GM19328 (cell line): ENCODE results near the gene NFX1.
"Not testable (repeated sequence)": the region's sequence is repeated elsewhere in the genome, so short reads cannot be mapped to it uniquely, and the experiment has no call there.

Experiments used
- ATAC-seq: cut with Tn5 transposase; IDR thresholded peaks from one replicate; pipeline ENCODE4 v1.9.1; 2021; ENCODE audit warnings: mild to moderate bottlenecking, moderate library complexity; ENCODE audit not compliant: unreplicated experiment

The NFX1 gene

DNA sequence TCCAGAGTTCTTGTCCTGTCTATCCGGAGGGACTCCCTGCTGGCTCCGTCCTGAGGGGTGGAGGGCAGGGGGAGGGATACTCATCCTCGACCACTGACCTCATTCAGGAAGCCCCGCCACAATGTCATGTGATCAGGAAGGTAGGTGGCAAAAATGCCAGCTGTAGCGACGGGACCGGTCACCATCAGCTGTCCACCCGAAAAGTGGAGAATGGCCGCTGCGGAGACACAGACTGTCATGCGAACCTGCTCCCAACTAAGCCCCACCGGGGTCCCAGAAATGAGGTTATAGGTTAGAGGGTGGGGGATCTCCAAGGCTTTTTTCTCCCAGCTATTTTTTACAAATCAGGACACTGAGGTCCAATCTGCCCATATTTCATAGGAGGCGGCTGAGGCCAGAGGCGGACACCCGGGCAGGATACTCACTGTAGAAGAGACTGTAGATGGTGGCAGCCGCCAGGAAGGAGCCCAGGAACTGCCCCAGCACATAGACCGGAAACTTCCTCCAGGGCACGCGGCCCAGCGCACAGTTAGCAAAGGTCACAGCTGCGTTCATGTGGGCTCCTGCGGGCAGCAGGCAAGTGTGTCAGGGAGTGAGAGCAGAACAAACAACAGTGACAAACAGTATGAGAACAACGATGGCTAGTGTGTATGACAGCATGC, 95.8 kb downstream of the NFX1 start:
- not testable (repeated sequence) for ATAC-seq

DNA sequence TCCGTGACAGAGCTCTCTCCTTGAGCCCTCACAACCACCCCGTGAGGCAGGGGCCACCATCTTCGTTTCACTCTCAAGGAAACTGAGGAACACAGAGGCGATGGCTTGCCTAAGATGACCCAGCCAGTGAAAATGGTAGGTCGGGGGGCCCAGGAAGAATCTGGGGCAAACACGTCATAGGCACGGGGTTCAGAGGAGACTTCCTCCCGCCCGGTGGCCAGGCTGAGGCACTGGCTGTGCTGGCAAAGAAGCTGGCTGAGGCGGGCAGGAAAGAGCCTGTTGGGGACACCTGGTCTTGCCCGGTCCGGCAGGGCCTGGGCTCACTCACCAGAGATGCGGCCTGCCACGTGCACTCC, 96.3 kb downstream of the NFX1 start:
- not testable (repeated sequence) for ATAC-seq

DNA sequence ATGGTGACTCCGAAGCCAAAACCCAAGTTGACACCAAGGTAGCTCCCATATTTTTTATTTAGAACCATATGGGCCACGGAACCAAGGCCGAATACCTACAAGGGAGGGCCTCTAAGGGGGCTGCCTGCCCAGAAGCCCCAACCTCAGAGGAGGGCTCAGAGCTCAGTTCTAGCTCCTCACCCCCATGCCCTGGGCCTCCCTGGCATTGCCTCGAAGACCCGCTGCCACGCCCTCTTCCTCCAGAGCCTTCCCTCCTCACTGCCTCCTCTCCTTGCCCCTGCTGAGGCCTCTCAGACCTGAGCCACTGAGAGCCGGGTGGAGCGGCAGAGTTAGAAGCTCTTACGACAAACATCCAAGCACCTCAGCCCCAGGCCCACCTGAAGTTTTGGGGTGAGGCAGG, 96.7 kb downstream of the NFX1 start:
- not testable (repeated sequence) for ATAC-seq

DNA sequence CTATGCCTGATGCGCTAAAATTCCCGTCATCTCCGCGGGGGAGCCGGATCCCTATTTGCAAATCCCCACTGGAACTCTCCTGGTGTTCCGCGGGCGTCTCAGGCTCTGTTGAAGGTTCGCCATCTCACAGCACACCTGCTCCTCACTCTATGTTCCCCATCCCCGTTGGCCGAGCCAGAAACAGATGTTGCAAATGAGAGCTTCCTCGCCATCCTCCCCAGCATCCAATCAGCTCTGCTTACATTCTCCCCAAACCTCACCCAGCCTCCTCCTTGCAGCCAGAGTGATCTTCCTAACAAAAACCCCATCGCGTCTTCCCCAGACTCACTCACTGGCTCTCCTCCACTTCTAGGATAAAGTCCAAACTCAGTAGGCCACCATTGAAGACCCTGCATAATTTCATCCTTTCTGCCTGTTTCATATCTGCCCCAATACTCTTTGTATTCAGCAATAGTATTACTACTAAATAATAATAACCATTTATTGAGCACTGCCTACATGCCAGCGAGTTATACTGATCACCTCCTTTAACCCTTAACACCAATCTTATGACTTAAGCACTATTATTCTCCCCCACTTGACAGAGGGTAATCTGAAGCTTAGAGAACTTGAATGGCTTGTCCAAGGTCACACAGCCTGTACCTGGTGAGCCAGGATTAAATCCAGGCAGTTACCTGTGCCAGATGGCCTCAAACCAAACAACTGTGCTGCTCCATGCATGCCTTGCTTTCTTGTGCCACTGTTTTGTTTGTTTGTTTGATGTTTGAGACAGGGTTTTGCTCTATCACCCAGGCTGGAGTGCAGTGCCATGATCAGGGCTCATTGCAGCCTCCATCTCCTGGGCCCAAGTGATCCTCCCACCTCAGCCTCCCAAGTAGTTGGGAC, 98.0 kb downstream of the NFX1 start:
- no peak for ATAC-seq

DNA sequence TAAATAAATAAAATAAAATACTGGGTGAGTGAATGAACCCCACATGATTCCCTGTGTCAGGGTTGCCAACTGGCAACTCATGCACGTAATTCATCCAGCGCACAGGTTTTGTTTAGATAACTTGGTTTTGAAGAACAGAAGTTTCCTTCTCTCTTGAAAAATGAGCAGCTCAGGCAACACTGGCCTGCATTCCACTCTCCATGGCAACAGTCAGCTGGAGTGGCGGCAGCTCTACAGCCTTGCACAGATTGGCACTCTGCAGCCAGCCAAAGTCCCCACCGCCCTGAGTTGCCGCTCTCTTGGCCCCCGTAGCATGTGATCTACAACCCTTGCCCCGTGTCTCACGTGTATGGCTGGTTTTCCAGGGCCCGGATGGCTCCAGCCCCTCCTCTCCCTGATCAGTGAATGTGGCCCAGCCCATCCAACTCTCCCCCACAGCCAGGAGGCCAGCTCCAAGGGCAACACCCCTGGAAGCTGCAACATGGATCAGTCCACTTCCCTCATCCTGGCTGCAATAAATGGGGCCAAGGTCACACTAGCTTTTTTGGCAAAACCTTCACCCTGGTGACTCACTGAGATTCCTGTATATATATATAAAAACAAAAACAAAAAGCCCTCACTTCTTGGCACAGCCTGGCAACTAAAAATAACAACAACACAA, 100.9 kb downstream of the NFX1 start:
- ATAC-seq, result not testable (repeated sequence)

DNA sequence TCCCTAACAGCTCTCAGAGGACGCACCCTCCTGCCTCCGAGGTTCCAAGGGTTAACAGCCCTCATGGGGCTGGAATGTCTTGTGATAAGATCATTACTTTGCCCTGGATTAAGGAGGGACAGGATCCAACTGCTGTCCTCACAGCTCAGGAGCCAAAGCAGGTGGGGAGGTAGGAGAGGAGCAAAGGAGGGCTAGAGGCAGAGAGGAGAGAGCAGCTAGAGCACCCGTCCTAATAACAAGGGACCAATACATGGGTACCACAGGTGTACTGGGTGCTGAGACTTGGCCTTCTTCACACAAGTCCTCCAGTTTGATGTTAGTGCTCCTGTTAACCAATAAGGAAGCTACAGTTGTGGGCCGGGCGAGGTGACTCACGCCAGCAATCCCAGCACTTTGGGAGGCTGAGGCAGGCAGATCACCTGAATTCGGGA, 102.3 kb downstream of the NFX1 start:
- ATAC-seq, result not testable (repeated sequence)

DNA sequence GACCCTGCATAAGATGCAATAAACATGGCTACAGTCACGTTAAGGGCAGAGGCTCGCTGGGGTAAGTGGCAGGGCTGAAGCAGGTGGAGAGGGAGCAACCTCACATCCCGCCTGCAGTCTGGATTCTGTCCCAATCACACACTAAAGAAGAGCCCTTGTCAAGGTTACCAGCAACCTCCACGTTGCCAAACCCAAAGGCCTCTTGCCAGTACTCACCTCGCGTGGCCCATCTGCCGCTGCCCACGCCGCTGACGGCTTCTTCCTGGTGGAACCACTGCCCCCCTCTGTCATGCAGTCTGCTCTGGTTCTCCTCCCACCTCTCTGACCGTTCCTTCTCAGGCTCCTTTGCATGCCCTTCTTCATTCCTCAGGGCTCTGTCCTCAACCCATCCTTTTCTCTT, 103.3 kb downstream of the NFX1 start:
- no peak for ATAC-seq

DNA sequence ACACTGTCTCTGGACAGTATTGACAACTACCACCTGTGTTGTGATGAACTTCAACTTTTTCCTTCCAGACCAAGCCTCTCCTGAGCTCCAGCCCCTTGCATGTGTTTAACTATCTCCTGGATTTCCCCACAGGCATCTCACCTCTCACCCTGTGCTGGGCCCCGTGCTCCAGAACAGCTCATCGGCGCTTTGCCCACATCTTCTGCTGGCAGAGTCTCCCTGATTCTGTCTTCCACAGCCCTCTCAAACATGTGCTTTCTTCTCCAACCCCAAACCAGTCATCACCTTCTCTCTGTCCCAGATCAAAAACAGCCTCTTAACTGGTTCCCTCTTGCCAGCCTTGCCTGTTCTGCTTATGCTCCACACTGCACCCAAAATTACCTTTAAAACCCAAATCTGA, 103.7 kb downstream of the NFX1 start:
- ATAC-seq, result not testable (repeated sequence)

DNA sequence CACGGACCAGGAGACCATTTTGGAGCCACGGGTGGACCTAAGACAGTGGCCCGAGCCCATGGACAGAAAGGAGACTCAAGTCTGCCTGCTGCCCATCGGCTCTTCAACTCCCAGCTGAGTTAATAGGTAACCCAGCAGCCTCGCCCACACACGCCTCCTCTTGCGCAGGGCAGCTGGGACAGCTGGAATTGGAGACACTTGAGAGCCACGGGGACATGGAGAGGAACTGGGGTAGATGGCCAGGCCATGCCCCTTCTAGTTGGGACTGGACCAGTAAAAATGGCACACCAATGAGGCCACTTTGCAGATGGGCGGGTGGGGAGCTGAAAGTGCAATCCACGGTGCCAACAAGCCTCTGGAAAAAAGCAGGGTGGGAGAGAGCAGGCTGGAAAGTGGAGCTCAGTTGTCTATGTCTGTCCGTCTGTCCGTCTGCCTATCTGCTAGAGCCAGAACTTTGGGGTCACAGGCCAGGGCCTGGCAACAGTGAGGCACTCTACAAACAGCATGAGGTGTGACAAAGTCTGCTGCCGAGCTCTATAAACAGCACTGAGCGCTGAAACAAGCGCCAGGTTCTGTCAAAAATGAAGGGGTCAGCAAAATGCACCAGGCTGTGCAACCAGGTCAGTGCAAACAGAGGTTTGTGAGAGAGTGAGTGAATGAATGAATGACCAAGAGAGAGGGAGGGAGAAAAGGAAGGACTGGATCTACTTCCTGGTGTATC, 105.0 kb downstream of the NFX1 start:
- not testable (repeated sequence) for ATAC-seq

DNA sequence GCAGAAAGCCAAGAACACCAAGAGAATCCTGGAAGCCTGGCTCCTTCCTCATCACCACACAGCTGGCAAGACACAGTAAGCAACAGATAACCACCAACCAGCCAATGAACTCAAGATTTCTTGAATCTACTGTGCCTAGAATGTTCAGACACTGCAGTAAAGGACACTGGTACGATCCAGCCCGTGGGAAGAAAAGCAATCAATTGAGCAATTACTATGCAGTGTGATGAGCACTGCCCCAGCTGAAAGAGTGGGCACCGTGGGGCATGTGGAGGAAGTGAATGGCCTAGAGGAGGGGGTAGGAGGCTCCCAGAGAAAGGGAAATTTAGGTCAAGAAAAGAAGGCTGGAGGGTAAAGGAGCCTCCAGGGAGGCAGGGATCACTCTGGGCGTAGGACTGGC, 107.5 kb downstream of the NFX1 start:
- not testable (repeated sequence) for ATAC-seq

DNA sequence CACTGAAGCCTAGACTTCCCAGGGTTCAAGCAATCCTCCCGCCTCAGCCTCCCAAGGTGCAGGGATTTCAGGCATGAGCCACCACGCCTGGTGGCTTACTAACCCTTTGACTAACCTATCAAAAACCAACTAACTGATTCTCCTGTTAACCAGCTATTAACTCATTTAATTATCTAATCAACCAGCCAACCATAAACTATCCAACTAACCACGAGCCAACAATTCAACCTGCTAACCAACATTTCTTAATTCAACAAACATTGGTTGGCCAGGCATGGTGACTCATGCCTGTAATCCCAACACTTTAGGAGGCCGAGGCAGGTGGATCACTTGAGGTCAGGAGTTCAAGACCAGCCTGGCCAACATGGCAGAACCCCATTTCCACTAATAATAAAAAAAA, 108.7 kb downstream of the NFX1 start:
- not testable (repeated sequence) for ATAC-seq

DNA sequence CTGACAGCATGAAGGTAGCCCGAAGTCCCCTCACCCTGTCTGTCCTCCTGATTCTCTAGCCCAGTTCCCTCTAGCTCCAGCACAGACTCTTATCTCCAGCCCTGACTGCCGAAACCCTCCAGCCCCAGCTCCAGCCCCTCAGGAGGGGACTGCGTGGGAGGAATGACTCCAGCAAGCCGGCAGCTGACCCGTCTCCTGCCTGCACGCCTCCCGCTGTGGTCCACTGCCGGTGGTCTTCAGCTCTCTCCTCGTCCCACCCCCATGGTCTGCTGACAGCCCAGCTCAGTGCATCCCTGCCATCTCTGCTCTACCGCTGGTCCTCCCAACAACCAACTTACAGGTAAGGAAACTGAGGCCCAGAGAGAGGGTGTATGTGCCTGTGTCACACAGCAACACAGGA, 111.5 kb downstream of the NFX1 start:
- not testable (repeated sequence) for ATAC-seq

DNA sequence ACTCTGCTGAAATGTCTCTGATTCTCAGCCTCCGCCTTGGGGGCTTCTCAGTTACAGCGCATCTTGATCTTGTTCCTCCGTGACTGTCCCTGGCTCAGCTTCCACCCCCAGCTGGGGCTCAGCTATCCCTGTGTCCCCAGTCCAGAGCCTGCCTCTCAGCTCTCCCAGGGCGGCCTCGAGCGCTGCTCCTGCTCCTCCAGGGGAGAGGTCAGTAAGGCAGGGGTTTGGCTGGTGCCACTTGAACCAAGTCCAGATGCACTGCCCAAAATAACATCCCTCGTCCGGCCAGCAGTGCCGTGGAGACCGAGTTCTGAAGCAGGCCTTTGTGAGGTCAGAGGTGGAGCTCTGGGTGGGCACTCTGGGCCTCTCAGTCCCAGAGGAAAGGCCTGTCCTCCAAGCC, 112.1 kb downstream of the NFX1 start, which contains the start of gene AQP7:
Gene AQP7 (minus strand): TSS at position 198 of the 400 bp plus-strand sequence. CDS start 1,306 bp downstream, outside the sequence.
- ATAC-seq, result not testable (repeated sequence)

DNA sequence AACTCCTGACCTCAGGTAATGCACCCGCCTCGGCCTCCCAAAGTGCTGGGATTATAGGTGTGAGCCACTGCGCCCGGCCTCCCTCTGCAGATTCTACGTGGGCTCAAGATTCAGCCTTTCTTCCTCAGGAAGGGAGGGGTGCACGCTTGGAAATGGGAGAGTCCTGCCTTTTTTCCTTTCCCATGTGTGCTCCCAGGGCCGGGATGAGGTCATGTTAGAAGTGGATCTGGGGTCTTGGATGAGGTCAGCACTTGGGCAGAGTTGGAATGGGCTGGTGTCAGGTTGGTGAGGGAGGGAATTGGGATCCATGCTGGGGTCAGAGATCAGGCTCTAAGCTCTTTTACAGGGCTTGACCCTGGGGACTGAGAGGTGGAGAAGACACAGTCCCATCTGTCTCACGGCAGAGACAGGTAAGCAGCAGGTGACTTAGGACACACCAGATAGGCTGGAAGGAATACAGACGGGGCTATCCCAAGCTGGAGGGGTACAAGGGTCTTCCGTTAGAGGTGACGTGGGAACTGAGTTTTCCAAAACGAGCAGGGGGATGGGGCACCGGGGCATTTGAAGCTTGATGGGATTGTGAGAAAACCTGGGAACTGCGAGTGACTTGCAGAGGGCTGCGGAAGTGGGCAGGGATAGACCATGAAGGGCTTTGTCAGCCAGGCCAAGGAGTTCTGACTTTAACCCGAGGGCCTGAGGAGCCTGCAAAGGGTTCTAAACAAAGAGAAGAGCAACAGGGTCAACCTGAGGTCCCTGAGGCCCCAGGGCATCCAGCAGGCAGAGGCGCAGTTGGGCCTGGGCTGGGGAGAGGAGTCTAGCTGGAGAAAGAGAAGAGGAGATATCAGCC, 113.8 kb downstream of the NFX1 start:
- ATAC-seq, result no peak

DNA sequence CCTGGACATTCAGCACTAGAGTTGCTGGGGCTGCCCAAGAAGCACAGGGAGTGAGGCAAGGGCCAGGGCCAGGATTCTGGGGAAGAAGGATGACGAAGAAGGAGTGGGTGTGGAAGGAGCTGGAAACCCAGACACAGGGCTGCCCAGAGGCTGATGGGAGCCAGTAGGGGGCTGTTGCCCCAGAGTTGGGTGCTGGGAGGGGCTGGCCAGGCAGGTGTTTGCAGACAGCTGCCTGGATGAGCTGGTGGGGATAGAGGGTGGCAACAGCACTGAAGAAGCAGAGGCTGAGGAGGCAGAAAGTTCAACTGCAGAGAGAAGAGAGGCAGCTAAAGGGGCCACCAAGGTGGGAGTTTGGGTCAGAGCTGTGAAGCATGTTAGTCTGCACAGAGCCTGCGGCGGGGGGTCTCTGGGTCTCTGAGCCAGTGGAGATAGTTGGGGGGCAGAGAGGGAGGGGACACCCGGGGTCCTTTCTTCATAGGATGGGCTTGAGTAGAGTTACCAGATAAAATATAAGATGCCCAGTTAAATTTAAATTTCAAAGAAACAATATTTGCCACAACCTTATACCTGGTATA, 114.6 kb downstream of the NFX1 start:
- no peak for ATAC-seq

DNA sequence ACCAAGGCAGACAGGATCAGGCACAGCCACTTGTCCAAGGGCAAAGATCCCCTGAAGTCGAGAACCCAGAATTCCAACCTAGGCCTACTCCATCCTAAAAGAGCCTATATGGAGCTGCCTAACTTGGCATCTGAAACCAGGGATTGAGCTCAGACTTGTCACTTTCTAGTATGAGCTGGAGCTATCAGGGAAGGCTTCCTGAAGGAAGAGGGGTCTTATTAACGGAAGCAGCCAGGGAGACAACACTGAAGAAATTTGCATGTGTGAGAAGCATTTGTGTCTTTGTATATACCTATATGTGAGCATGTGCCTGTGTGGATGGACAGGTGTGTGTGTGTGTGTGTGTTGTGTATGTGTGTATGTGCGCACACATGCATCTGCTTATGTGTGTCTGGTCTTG, 116.7 kb downstream of the NFX1 start:
- ATAC-seq, result no peak

DNA sequence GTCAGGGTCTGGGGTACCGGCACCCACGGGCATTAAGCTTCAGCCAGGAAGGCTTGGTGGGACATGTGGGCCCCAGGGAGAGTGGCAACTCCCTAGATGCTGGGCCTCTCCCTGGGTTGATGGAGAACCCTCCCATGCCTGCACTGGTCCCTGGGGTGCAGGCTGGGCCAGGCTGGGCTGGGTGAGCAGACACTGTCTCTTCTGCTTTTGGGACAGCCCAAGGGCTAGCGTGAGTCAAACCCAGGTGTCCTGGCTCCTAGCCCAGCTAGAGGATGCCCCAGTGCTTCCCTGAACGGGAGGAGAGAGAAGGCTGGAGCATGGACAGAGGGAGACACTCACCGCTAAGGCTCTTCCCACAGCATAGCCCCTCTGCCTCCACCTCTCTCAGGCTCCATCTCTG, 117.8 kb downstream of the NFX1 start:
- no peak for ATAC-seq

DNA sequence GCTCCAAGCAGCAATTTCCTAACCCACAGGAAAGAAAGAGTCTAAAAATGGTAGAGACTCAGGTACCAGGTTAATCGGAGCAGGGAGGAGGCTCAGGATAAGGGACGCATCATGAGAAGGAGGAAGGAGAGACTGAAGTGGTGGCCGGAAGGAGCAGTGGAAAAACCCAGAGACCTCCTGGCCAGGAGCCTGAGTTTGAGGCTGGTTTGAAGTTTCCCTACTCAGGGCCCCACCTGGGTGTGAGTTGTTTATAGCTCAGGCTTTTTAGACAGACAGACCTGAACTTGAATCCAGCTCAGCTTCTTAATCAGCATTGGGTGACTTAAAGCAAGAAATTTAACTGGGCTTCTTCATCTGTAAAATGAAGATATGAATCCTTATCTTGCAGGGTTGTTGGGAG, 124.0 kb downstream of the NFX1 start:
- no peak for ATAC-seq

DNA sequence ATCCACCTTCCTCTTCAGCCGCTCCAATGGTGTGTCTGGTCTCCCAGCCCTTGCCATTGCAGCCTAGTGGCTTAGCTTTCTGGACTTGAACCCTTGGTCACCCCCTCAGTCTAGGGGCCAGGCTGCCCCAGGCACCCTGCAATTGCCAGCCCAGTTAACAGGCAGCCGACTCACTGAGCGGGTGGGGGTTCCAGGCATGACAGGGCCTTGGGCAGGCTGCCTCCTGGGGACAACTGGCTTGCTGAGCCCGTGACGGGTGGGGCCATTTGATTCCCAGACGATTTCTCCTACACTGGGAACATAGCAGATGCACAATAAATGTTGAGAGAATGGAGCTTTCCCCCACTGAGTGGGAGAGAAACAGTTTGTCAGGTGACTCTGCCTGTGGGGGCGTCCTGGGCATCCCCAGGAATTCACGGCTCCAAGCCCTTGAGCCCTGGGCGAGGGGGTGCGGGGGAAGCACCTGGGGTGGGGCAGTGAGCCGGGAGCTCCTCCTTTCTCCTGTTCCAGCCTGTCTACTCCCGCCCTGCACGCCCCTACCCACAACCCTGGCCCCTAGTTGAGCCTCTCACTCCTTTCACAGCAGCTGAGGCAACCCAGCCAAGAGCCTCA, 124.7 kb downstream of the NFX1 start:
- ATAC-seq, result no peak
